HepG2 (cell line): Measurements from ENCODE around the gene STK32C. TPM values are rescaled to one million over a fixed set of nuclear protein-coding genes. Genes with fewer than 3 reads are reported as not detected.

Experiments
- FOXP1 ChIP-seq, 2 experiments: fragments of 450-650 bp in 1 of 2; IDR thresholded peaks; 2 replicates each; pipeline ENCODE4 v1.6.1; 2017 to 2018; ENCODE audit warnings: antibody characterized with exemption in 1 of 2
- SIN3A ChIP-seq: IDR thresholded peaks from 2 replicates; pipeline ENCODE4 v1.6.1; 2011; ENCODE audit warnings: low read depth, mild to moderate bottlenecking, control low read depth, low read length, borderline replicate concordance
- ZFY ChIP-seq: sonication (generic); formaldehyde crosslinking; IDR thresholded peaks from 2 replicates; pipeline ENCODE4 v1.4.0; 2020; ENCODE audit warnings: missing genetic modification reagents
- ZNF10 ChIP-seq: sonication (generic); formaldehyde crosslinking; IDR thresholded peaks from 2 replicates; pipeline ENCODE4 v1.4.0; 2020; ENCODE audit warnings: mild to moderate bottlenecking, low read depth, missing genetic modification reagents, borderline replicate concordance
- ZNF124 ChIP-seq: sonication (generic); formaldehyde crosslinking; IDR thresholded peaks from 2 replicates; pipeline ENCODE4 v1.4.0; 2020; ENCODE audit warnings: missing genetic modification reagents
- ZNF264 ChIP-seq: sonication (generic); formaldehyde crosslinking; IDR thresholded peaks from 2 replicates; pipeline ENCODE4 v1.4.0; 2020; ENCODE audit warnings: missing genetic modification reagents
- ZNF317 ChIP-seq: sonication (generic); formaldehyde crosslinking; IDR thresholded peaks from 2 replicates; pipeline ENCODE4 v1.5.0; 2020; ENCODE audit warnings: mild to moderate bottlenecking, missing genetic modification reagents
- ZNF460 ChIP-seq: sonication (generic); formaldehyde crosslinking; IDR thresholded peaks from 2 replicates; pipeline ENCODE4 v1.5.1; 2020; ENCODE audit warnings: missing genetic modification reagents, mild to moderate bottlenecking, borderline replicate concordance
- ZNF563 ChIP-seq: sonication (generic); formaldehyde crosslinking; IDR thresholded peaks from 2 replicates; pipeline ENCODE4 v1.8.0; 2022; ENCODE audit warnings: mild to moderate bottlenecking, moderate library complexity, missing genetic modification reagents
- ZNF609 ChIP-seq: sonication (generic); formaldehyde crosslinking; IDR thresholded peaks from 2 replicates; pipeline ENCODE4 v1.4.0; 2020; ENCODE audit warnings: mild to moderate bottlenecking, missing genetic modification reagents, borderline replicate concordance
- ZNF749 ChIP-seq: sonication (generic); formaldehyde crosslinking; IDR thresholded peaks from 2 replicates; pipeline ENCODE4 v1.8.0; 2022; ENCODE audit warnings: mild to moderate bottlenecking, missing genetic modification reagents, moderate library complexity, borderline replicate concordance
- ZNF775 ChIP-seq: sonication (generic); formaldehyde crosslinking; IDR thresholded peaks from 2 replicates; pipeline ENCODE4 v1.4.0; 2020; ENCODE audit warnings: missing genetic modification reagents, mild to moderate bottlenecking, moderate library complexity, borderline replicate concordance
- polyA plus RNA-seq, 8 experiments: library from polyadenylated mRNA; depleted of rRNA in 3 of 8; stranded (reverse) in 7 of 8; unstranded in 1 of 8; fragments of >200 nt; fragmentation: Illumina TruSeq in 4 of 8; extraction: Trizol in 4 of 8; gene quantifications; 2 replicates each; pipeline versions ENCODE4 v1.2.1 to v1.2.3, GENCODE V29; 2011 to 2016; ENCODE audit warnings: low read depth in 4 of 8, missing spikeins in 1 of 8, mixed read lengths in 1 of 8; ENCODE audit not compliant: insufficient read depth in 1 of 8
- total RNA-seq, 5 experiments: library from RNA; depleted of rRNA; stranded (reverse); fragments of >200 nt; fragmentation: Illumina TruSeq; extraction: Trizol; gene quantifications; 2 replicates each; pipeline ENCODE4 v1.2.3, GENCODE V29; 2016; ENCODE audit warnings: low read depth in 1 of 5
- TF ChIP-seq, protein P1 (sequence below): IDR thresholded peaks from 2 replicates; pipeline ENCODE4 v1.6.1; 2016; ENCODE audit warnings: mild to moderate bottlenecking, missing biosample characterization, missing genetic modification reagents
- TF ChIP-seq, protein P2 (sequence below): IDR thresholded peaks from 2 replicates; pipeline ENCODE4 v1.6.1; 2016; ENCODE audit warnings: missing compliant biosample characterization, missing genetic modification reagents, borderline replicate concordance
- TF ChIP-seq, protein P3 (sequence below), 2 experiments: sonication (generic) in 1 of 2; formaldehyde crosslinking in 1 of 2; IDR thresholded peaks; 2 replicates each; pipeline versions ENCODE4 v1.6.1 to v1.9.0; 2014 to 2022; ENCODE audit warnings: antibody characterized with exemption in 1 of 2, borderline replicate concordance in 1 of 2, inconsistent platforms in 1 of 2, low read depth in 1 of 2, missing genetic modification reagents in 1 of 2

The STK32C gene
- total and polyA plus RNA-seq, 2 of the 13 experiments (the other 11 are each of a cell fraction or from before 2014, with no cell fraction given) = 10.9 to 19.4 TPM

- TF ChIP-seq FOXP1 (IDR thresholded peaks at IDR 0.05) (no peak), FOXP1 (CRISPR knock-in tag; IDR thresholded peaks at IDR 0.05) (no peak), ZNF124 (CRISPR knock-in tag) (no peak), ZFY (CRISPR knock-in tag) (peak; percentile 51; the same call in 1 of the 2 replicates), ZNF460 (CRISPR knock-in tag) (no peak), ZNF609 (CRISPR knock-in tag) (no peak), ZNF563 (CRISPR knock-in tag) (peak; percentile 20; the same call in 1 of the 2 replicates), ZNF10 (CRISPR knock-in tag) (no peak), SIN3A (0 out of 2 replicates have a peak, but pooled peaks have one; percentile 27), ZNF264 (CRISPR knock-in tag) (no peak), ZNF749 (CRISPR knock-in tag) (no peak), ZNF317 (CRISPR knock-in tag) (no peak), ZNF775 (CRISPR knock-in tag) (no peak)
- TF ChIP-seq, protein P1, sequence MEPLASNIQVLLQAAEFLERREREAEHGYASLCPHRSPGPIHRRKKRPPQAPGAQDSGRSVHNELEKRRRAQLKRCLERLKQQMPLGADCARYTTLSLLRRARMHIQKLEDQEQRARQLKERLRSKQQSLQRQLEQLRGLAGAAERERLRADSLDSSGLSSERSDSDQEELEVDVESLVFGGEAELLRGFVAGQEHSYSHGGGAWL (CRISPR knock-in tag) = peak; percentile 37; the same call in 1 of the 2 replicates
- TF ChIP-seq, protein P2, sequence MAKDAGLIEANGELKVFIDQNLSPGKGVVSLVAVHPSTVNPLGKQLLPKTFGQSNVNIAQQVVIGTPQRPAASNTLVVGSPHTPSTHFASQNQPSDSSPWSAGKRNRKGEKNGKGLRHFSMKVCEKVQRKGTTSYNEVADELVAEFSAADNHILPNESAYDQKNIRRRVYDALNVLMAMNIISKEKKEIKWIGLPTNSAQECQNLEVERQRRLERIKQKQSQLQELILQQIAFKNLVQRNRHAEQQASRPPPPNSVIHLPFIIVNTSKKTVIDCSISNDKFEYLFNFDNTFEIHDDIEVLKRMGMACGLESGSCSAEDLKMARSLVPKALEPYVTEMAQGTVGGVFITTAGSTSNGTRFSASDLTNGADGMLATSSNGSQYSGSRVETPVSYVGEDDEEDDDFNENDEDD (CRISPR knock-in tag) = no peak; the same call in 1 of the 2 replicates
- TF ChIP-seq, protein P3, sequence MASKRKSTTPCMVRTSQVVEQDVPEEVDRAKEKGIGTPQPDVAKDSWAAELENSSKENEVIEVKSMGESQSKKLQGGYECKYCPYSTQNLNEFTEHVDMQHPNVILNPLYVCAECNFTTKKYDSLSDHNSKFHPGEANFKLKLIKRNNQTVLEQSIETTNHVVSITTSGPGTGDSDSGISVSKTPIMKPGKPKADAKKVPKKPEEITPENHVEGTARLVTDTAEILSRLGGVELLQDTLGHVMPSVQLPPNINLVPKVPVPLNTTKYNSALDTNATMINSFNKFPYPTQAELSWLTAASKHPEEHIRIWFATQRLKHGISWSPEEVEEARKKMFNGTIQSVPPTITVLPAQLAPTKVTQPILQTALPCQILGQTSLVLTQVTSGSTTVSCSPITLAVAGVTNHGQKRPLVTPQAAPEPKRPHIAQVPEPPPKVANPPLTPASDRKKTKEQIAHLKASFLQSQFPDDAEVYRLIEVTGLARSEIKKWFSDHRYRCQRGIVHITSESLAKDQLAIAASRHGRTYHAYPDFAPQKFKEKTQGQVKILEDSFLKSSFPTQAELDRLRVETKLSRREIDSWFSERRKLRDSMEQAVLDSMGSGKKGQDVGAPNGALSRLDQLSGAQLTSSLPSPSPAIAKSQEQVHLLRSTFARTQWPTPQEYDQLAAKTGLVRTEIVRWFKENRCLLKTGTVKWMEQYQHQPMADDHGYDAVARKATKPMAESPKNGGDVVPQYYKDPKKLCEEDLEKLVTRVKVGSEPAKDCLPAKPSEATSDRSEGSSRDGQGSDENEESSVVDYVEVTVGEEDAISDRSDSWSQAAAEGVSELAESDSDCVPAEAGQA (IDR thresholded peaks at IDR 0.05; ENCODE audit: low read depth) = no peak
- TF ChIP-seq, protein P3 (CRISPR knock-in tag; IDR thresholded peaks at IDR 0.05; ENCODE audit: borderline replicate concordance) = no peak
Measured at GRCh38 chr10:132306864-132307751, 642 bp downstream of the STK32C start (continued).
